NCI-H2171 treated with DMSO at 0.1 percent for 48 hours (cell line): Measurements from ENCODE around the gene CMYA5.

ENCODE experiments used
- DNase-seq: peaks from one replicate; lab custom pipeline; 2025; lab: John Stamatoyannopoulos, UW

Gene CMYA5

GRCh38 chr5:79834754-79835714 is 145.4 kb downstream of the CMYA5 start:
- DNase-seq, result no peak

DNA sequence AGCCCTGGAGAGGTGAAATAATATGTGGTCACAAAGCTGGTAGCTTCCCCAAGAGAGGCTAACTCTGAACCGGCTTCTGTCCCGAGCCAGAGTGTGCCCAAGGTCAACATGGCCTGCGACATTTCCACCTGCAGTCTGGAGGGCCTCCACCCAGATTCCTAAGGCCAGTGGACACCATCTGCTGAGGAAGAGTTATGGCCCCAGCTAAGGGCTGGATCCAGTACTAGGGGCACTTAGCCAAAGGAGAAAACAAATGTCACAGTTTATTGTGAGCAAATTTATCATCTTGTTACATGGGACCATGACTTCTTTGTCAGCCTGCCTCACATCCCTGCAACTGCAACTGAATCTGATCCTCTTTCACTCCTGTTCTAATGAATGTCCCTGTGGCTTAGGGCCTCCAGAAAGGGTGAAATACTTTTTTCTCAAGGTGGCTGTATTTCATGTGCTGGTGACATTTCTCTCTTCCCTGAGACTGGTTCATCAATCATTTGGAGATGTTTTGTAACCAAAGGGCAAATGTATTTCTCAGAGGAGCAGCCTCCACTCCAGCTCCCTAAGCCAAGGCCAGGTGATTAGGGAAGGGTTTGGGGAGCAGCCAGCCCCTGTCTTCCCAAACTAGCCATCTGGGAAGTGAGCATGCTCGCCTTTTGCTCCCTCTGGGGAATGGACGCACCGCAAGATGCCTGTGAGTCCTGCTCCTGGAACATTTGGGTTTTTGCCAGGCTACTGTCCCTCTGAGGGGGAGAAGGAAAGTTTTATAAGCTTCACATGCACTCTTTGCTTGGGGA is 148.3 kb downstream of the CMYA5 start:
- no peak for DNase-seq

DNA sequence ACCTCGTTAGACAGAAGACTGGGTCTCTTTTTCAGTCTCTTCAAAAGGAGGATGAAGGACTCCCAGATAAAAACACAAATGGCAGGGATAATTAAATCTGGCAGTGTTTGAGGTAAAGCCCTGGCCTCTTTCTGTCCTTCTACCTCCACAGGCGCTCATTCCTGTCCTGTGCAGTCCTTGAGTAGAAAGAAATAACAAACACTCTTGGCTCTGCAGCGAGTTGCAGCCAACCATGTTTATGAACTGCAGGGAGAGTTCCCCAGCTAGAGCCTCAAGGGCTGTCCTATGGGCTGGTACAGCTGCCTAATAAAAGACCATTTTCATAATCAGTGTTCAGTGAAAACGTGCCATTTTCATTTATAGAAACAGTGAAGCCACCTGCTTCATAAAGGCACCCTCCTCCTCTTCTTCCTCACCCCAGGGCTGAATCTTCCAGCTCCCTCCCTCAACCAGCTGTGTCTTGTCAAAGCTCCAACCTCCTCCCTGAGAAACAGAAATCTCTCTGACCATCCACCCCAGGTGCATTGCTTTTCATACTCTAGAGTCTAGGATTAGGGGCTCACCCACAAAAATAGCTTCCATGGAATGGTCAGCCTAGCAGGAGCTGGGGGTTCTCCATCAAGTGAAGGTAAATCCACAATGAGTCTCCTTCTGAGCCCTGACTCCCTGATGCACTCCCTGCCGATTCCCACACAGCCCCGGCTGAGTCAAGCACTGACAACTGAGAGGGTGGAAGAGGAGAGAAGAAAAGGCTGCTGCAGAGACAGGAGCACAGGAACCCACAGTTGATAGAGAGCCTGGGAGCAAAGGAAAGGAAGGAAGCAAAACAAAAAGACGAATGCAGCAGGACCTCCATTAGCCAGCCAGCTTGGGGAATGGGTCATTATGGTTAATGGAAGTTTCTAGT is 150.7 kb downstream of the CMYA5 start:
- DNase-seq, result no peak

DNA sequence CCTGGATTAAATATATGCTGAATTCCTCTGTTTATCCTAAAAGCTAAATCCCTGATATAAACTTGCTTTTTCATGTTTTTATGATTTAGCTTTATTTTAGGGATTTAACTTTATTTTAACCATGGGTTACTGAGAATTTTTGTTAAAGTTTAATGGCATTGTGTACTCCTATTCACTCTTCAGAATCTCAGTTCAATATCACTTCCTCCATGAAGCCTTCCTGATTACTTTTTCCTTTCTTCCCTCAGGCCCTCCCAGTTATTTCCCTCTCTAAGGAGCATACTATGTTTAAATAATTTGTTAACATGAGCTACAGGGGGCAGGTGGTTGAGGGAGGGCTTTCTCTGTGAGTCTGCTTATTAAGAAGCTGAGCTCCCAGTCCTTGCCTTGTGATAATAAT is 151.5 kb downstream of the CMYA5 start:
- DNase-seq, result no peak

DNA sequence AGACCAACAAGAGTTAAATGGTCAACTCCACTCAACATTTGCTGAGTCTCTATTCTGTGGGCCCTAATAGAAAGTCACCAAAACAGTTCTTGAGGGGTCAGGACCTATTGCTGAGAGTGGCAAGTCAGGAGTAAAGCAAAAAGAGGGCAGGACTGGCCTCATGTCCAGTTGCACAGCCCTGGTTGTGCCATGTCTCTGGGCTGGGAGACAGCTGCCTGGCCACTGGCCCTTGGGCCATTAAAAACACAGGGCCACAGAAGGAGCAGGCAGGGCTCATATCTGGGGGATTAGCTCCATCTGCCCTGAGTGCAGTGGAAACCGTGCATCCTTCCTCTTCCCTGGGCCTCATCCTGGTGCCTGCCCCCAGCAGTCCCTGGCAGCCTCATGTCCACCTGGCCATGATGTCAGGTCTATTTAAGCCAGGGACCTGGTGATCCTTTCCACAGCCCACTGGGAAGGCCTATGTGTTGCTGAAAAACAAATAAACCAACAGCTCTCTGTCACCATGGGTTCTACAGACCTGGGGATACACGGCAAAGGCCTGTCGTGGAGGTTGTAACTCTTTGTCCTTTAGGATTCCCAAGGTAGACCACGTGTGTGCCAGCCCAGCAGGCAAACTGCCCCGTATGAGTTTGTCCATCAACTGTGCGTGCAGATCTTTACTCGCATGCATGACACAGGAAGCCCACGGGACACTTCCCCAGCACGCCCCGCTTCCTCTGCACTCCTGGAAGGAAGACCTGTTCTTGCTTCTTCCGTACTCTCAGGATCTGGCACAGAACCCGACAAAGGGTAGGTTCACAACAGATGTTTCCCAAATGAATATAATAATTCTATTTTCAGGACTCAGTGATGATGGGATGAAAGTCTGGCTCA is 152.6 kb downstream of the CMYA5 start:
- DNase-seq, result no peak

- no peak for DNase-seq
Measured at GRCh38 chr5:79842991-79843390, 153.4 kb downstream of the CMYA5 start.

DNA sequence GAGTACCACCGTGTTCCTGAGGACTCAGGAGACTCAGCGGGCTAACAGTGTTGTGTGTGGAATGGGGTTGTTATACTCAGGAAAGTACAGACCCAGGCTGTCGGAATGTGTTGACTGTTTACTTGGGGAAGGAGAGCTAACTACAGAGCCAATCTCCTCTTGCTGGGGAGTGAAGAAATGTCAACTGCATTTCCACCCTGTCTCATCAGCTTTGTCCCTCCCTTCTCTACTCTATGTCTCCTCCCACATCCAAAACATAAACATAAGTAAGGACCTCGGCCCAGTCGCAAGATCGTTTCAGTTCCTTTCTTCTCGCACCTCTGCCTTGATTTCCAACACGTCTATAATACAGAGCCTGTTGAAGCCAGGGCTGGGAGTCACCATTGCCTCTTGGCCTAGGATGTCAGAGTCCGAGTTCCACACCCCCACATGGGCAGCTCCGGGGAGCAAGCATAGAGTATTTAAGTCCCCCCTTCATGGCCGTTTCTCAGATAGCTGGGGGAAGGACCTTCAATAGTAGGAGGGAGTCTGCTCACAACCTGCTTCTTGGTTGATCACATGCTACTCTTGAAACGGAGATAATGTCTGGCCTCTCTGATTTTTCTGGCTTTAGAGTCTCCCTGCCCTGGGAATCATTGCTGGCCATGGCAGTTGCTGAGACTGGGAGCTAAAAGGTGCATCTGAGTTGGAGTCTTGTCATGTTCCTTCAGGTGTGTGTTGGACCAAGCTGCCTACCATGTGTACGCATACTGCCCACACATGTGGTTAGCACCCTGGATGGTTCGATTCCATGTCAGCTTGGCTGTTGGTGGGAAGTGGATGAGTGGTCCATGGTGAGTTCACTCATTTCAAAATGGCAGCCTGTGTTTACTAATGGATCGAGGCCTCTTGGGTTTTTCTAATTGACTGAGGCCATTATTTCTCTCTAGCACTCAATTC is 154.1 kb downstream of the CMYA5 start:
- DNase-seq, result no peak

DNA sequence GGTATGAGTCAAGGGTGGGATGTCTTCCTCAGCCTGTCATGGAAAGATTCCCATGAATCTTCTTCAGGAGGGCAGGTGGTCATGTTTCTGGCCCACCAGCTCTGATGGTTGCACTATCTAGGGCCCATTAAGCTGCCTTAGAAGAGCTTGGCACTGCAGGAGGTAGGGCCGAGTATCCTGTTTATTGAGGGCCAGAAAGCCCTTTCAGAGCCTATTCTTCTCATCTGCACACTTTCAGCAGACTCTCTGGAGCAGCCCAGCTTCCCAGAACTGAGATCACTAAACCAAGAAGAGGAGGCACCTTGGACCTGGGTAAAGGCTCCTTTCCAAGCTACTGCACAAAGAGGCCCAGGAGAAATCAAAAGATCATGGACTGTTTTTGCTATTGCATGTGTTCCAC is 154.9 kb downstream of the CMYA5 start:
- DNase-seq, result no peak

- no peak for DNase-seq
Measured at GRCh38 chr5:79845448-79846197, 156.0 kb downstream of the CMYA5 start.

DNA sequence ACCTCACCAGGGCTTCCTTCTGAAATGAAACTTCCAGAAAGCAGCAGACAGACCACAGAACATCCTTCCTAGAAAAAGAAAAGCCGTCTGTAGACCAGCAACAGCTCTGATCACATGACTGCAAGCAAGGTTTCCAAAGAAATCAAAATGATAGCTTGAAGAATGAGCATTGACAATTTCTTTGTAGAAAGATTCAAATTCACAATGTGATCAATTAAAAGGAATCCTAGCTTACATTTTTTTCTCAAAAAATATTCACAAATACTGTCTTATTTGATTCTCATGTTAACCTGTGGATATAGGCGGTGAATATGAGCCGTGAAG is 156.5 kb downstream of the CMYA5 start:
- no peak for DNase-seq

GRCh38 chr5:79847561-79847960 is 157.9 kb downstream of the CMYA5 start:
- DNase-seq, result no peak

DNA sequence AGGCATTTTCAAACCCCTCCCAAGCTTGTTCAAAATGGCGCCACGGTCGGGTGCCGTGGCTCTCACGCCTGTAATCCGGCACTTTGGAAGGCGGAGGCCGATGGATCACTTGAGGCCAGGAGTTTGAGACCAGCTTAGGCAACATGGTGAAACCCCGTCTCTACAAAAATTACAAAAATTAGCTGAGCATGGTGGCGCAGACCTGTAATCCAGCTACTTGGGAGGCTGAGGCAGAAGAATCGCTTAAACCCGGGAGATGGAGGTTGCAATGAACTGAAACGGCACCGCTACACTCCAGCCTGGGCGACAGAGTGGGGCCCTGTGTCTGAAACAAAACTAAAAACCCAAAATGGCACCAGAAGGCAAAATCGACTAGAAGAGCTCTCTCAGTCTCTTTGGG is 159.4 kb downstream of the CMYA5 start:
- no peak for DNase-seq
